ENCODE data around the gene CBLC.
"Not testable (repeated sequence)": the region's sequence is repeated elsewhere in the genome, so short reads cannot be mapped to it uniquely, and the experiment has no call there.

Gene CBLC

DNA sequence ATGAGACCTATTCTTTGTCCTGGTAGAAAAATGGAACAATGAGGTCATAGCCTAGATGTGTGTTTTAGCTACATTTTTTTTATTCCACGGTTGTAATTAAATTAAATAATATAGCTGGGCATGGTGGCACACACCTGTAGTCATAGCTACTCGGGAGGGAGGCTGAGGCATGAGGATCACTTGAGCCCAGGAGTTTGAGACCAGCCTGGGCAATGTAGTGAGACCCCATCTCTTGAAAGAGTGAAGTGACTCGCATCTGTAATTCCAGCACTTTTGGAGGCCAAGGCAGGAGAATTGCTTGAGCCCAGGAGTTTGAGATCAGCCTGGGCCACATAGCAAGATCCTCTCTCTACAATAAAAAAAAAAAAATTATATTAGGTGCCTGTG, 11.7 kb upstream of the CBLC start:
- no peak for DNase-seq

DNA sequence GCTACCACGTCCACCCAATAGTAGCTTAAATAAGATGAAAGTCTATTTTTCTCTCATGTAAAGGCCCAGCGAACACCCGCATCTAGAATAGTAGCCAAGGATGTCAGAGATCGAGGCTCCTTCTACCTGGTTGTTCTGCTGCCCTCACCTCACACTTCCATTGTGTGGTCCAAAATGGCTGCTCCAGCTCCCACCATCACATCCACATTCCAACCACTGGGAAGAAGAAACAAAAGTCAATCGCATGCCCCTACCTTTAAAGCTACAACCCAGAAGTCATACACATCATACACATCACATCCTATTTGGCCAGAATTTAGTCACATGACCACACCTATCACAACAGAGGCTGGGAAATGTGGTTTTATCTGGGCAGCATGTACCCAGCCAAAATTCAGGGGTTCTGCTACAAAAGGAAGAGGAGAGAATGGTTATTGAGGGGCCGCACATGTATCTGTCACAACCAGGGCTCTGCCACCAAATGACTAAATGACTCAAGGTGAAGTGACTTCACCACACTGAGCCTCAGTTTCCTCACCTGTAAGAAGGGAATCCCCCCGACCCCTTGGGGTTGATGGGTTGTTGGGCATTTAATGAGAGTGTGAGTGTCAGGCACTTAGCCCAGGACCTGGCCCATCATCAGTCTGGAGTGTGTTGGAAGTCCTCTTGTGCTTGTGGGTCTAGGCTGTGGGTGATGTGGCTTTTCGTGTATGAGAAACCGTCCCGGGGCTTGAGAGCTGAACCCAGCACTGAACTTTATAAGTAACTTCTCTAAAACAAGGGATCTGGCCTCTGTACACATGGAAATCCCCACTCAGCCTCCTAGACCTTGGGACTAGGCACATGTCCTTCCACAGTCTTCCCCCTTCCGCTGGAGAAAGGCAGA, 10.2 kb upstream of the CBLC start:
- no peak for DNase-seq

DNA sequence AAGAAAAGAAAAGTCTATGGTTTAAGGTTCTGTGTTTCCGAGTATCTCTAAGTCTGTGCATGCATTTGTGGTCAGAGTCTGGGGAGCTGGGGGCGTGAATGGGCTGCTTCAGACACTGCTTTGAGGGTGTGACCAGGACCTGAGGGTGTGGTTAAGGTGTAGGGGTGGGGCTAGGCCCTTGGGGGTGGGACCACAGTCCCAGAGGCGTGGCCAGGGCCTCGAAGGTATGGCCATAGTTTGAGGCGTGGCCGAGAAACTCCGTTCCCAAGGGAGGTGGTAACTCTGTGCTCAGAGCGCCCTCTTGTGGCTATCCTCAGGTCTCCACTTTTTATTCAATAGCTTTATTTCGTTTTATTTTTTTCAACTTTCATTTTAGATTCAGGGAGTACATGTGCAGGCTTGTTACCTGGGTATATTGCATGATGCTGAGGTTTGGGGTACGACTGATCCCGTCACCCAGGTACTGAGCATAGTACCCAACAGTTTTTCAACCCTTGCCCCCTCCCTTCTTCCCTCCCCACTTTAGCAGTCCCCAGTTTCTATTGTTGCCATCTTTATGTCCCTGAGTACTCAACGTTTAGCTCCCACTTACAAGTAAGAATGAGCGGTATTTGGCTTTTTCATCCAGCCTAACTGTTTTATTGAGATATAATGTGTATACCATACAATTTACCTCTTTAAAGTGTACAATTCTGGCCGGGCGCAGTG, 7.0 kb upstream of the CBLC start:
- peak; percentile 97 for DNase-seq

DNA sequence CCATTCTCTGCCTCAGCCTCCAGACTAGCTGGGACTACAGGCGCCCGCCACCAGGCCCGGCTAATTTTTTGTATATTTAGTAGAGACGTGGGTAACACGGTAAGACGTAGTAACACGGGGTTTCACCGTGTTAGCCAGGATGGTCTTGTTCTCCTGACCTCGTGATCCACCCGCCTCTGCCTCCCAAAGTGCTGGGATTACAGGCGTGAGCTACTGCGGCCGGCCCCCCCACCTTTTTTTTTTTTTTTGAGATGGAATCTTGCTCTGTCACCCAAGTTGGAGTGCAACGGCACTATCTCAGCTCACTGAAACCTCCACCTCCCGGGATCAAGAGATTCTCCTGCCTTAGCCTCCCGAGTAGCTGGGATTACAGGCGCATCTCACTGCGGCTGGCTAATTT, 5.5 kb upstream of the CBLC start:
- not testable (repeated sequence) for DNase-seq

DNA sequence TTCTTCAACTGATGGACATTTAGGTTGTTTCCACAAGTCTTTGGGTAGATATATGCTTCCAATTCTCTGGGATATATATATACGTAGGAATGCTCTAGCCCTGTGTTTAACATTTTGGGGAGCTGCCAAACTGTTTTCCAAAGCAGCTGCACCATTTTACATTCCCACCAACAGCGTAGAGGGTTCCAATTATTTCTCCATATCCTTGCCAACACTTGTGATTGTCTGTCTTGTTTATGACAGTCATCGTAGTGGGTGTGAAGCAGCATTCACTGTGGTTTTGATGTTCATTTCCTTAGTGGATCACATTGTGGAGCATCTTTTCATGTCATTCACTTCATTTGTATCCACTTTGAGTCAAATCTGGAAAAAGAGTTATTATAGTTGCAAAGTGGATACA, 4.7 kb upstream of the CBLC start:
- no peak for DNase-seq

DNA sequence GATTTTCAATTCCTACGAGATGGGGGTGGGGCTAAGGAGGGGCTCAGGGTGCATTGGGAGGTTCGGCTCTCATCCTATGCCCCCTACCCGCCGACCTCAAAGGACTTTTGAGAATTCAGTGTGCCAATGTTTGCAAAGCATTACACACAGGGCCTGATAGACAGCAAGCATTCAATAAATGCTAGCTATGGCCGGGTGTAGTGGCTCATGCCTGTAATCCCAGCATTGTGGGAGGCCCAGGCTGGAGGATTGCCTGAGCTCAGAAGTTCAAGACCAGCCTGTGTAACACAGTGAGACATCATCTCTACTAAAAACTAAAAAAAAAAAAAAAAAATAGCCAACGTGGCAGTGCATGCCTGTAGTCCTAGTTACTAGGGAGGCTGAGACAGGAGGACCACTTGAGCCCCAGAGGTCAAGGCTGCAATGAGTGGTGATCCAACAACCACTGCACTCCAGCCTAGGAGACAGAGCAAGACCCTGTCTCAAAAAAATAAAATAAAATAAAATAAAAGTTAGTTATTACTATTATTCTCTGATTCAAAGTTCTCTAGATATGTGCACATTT, 1.9 kb upstream of the CBLC start:
- no peak for DNase-seq

DNA sequence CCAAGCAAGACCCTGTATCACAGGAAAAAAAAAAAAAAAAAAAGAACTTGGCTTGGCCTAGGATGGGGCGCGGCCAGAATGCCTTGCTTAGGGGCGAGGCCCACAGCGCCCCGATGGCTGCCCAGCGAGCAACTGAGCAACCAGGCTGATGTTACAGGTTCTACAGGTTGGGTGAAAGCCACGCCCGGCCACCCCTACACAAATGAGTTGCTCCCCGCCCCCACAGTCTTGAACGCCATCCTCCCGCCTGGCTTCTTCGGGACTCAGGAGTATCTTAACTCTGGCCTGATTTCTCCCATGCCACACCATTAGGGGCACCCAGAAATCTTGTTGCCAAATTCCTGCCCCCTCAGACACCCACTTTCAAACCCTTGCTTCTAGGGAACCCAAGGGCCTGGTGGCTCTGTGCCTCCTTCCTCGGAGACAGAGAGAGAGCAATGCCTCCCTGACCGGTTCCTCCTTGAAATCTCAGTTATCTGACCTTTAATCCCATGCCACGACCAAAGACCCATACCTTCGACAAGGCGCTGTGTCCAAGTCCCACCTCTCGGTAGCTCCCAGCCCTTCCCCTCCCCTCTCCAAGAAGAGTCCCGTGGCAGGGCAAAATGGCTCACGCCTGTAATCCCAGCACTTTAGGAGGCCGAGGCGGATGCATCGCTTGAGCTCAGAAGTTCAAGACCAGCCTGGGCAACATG, 1.1 kb upstream of the CBLC start:
- DNase-seq: no peak

DNA sequence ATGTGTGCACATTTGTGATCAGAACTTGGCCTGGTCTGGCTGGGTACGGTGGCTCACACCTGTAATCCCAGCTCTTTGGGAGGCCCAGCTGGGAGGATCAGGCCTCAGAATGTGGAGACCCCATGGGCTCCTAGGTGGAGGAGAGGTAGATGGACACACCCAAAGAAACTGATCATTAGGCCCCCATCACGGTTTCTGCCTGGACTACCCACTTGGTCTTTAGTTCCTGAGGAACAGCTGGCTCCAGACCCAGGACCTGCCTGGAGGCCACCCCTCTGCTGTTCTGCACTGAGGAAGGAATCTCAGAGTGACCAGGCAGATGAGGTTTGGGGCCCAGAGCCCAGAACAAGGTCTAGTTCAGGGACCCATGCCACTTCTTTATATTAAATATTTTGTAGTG, 1.5 kb downstream of the CBLC start:
- DNase-seq: no peak

DNA sequence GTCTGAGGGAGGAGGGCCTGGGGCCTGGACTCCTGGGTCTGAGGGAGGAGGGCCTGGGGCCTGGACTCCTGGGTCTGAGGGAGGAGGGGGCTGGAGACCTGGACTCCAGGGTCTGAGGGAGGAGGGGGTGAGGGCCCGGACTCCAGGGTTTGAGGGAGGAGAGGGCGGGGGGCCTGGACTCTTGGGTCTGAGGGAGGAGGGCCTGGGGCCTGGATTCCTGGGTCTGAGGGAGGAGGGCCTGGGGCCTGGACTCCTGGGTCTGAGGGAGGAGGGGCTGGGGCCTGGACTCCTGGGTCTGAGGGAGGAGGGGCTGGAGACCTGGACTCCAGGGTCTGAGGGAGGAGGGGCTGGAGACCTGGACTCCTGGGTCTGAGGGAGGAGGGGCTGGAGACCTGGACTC, 4.0 kb downstream of the CBLC start:
- not testable (repeated sequence) for DNase-seq

DNA sequence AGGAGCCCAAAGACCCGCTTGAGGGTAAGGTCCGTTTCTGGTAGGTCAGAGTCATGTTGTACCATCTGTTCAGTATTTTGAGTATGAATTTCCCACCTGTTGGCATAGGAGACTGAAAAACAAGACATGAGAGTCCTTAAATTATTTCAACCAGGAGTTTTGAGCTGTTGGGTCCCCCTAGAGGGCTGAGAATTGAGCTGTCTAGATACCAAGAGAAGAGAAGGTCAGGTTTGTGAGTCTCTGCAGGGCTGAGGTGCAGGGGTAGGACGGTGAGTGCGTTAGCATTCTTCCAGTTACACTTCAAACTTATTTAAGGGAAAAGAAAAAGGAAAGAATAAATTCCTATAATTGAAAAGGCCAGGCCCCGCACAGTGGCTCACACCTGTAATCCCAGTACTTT, 5.0 kb downstream of the CBLC start:
- no peak for DNase-seq

DNA sequence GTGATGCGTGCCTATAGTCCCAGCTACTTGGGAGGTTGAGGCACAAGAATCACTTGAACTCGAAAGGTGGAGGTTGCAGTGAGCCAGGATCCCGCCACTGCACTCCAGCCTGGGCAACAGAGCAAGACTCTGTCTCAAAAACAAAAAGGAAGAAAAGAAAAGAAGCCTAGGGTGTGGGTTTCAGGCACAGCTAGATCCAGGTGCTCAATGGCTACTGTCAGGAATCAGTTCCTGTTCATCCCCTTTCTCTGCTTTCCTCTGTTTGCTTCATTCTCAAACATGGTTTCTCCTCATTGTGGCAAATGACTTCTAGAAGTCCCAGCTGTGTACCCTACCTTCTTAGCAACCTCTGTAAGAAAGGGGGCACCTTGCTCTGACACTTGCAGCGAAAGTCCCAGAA, 5.9 kb downstream of the CBLC start:
- DNase-seq: no peak

DNA sequence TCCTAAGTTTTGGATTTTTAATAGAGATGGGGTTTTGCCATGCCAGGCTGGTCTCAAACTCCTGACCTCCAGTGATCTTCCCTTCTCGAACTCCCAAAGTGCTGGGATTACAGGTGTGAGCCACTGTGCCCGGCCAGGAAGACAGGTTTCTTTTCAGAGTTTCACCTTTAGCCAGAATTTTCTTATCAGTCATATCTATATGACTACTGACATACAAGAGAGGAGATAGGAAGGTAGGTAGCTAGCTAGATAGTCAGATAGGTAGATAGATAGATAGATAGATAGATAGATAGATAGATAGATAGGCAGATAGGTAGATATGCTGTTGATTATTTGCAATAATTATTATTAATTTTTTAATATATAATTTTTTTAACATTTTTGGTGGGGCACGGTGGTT, 7.6 kb downstream of the CBLC start:
- DNase-seq: no peak

DNA sequence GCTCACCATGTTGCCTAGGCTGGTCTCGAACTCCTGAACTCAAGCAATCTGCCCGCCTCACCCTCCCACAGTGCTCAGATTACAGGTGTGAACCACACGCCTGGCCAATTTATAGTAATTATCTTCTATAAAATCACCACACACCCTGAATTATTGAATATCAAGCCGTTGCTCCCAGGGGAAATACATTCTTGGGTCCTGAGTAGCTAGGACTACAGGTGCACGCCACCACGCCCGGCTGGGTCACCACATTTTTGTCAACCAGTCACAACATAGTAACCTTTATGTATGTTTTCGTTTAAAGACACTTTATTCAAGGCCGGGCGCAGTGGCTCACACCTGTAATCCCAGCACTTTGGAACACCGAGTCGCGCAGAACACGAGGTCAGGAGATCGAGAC, 8.3 kb downstream of the CBLC start:
- DNase-seq: no peak

DNA sequence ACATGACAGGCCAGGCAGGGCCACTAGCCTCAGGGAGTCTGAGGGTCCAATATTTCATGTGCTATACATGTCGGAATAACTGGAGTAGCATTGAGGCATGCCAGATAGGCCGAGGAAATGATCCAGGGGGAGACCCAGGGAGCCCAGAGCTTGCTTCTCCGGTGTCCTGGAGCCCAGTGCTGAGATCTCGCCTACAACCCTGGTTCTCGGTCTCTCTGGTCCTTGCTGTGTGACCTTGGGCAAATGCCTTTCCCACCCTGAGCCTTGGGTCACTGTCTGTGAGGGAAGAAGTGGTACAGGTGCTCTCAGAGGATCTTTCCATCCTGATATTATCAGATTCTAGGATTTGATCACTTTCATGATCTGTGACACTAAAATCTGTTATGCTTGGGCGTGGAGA, 11.3 kb downstream of the CBLC start:
- DNase-seq: no peak

DNA sequence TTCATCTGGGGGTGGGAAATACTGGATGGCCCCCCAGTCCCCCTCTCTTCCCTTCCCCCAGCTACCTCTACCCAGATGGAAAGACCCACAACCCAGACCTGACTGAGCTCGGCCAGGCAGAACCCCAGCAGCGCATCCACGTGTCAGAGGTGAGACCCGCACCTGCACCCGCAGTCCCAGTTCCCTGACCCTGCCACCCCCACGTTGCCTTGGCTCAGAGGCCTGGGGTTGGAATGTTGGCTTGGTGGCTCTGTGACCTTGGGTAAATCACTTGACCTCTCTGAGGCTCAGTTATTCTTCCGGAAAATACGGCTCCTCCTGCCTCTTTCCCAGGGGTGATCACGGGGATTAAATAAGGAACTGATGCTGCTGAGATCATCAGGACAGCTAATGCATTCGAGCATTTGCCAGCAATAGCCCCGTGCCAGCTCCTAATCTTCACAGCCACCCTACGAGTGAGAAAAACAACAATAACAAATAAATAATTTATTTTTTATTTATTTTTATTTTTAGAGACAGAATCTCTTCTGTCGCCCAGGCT, 12.3 kb downstream of the CBLC start:
- DNase-seq: no peak

DNA sequence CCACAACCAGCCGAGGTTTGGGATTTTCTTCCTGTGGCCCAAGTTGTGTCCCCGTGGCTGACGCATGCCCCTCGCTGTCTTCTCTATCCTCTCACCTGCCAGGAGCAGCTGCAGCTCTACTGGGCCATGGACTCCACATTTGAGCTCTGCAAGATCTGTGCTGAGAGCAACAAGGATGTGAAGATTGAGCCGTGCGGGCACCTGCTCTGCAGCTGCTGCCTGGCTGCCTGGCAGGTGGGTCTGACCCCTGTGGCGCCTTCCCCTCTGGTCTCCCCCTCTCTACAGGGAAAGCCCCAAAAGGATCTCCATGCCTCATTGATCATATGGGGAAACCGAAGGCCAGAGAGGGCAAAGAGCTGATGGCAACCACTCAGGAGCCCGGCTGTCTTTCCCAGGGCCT, 14.6 kb downstream of the CBLC start:
- no peak for DNase-seq

DNA sequence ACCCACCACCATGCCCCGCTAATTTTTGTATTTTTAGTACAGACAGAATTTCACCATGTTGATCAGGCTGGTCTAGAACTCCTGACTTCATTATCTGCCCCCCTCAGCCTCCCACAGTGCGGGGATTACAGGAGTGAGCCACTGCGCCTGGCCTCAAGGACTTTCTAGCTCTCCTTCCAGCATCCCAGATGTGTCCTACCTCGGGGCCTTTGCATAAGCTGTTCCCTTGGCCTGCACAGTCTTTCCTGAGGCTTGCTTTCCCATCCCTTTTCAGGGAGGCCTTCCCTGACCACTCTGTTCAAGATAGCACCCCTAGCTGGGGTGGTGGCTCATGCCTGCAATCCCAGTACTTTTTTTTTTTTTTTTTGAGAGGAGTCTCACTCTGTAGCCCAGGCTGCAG, 16.9 kb downstream of the CBLC start:
- DNase-seq: no peak

DNA sequence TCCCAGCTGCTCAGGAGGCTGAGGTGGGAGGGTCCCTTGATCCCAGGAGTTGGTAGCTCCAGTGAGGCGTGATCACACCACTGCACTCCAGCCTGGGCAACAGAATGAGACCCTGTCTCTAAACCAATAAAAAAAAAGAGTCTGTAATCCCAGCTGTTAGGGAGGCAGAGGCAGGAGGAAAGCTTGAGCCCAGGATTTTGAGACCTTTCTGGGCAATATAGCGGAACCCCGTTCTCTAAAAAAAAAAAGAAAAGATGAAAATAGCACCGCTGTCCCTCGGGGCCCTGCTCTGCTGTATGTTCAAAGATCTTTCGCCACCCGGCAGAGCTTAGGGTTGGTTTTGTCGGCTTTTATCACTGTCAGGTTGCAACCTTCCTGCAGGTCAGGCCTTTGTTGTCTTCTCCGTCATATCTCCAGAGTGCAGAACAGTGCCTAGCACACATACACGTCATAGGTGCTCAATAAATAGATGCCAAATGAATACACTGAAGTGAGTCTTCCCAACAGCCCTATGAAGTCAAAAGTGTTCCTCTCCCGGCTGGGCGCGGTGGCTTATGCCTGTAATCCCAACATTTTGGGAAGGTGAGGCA, 17.8 kb downstream of the CBLC start:
- no peak for DNase-seq

DNA sequence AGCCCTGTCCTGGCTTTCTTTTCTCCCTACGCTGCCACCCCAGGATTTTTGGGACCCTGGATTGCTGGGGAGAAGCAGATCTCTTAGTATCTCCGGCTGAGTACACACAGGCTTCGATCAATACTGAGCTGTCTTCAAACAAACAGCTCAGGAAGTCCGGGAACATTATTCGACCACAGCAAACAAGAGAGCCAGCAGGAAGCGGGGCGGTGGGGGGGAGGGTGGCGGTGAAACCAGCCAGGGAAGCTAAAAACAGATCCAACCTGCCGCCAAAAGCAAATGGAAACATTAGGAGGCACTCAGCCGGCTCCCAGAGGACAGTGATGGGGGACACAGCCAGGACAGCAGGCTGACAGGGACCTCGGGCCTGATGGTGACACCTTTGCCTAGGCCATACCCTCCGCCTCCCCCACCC, 19.0 kb downstream of the CBLC start:
- DNase-seq: no peak

DNA sequence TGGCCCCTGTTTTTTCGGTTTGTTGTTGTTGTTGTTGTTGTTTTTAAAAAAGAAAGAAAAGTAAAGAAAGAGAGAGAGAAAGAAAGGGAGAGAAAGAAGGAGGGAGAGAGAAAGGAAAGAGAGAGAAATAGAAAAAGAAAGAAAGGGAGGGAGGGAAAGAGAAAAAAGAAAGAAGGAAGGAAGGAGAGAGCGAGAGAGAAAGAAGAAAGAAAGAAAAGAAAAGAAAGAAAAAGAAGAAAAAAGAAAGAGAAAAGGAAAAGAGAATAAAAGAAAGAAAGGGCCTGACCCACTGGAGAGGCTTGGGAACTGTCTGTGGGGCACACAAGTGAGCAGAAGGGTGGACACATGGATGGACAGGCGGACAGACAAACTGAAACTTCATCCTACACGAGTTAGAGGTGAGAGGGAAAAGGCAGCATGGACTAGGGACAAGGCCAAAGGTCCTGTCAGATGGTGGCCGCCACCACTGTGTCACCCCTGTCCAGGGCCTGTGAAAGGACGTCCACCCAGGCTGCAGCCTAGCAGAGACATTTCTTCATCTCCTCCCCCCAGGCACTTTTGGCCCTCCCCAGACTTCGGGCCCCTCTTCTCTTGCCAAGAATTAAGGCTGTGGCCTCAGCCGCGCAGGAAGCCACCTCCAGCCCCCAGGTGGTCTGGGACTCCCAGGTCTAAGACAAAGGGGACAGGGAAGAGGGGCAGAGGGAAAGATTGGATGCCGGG, 22.1 kb downstream of the CBLC start:
- no peak for DNase-seq

DNA sequence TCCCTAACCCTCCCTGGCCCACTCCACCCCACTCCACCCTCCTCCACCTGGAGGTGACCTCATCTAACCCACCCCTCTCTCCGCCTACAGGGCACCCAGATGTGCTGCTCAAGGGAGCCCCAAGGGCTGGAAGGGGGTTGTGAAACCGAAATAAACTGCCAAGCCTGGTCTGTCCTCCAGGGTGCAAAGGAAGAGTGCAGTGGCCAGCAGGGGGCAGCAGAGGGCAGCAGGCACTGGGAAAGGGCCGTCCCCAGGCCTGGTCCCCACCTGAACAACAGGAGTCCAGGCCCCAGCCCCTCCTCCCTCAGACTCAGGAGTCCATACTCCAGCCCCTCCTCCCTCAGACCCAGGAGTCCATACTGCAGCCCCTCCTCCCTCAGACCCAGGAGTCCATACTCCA, 22.8 kb downstream of the CBLC start:
- peak; percentile 67 for DNase-seq

All from activated CD4-positive, alpha-beta T cell treated with anti-CD3 and anti-CD28 coated beads for 1 hour (primary cell).